HG03457 (cell line): Measurements from ENCODE around the gene PIP4P1.

Source experiments
- ATAC-seq: cut with Tn5 transposase; IDR thresholded peaks from one replicate; pipeline ENCODE4 v1.9.1; 2021; ENCODE audit warnings: moderate number of reproducible peaks; ENCODE audit not compliant: unreplicated experiment

Gene PIP4P1

DNA sequence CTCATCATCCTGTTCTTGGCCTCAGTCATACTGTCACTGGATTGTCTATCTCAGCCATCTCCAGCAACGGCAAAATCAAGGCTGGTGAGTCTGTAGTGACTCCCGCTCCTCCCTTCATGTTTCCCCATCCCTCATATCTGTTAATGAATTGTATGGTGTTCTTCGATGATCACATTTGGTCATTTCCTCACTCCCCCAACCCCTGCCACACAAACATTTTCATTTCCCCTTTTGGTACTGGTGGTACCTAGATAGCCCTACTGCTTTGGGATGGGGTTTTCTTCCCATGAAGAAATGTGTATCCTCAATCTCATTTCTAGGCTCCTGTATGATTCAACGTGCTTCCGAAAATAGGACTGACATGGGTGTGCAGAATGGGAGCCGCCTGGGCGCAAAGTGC lies 22.6 kb downstream of the PIP4P1 start:
- ATAC-seq = no peak

DNA sequence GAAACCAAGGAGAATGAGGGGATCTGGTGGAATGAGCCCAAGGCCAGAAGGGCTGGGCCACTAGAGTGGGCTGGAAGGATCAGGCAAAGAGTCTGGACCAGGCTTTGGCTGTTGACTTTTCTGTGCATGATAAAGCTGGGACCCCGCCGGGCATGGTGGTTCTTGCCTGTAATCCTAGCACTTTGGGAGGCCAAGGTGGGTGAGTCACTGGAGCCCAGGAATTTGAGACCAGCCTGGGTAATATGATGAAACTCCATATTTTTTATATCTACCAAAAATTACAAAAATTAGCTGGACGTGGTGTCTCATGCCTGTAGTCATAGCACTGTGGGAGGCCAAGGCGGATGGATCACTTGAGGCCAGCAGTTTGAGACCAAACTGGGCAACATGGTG lies 24.9 kb downstream of the PIP4P1 start:
- ATAC-seq = no peak

DNA sequence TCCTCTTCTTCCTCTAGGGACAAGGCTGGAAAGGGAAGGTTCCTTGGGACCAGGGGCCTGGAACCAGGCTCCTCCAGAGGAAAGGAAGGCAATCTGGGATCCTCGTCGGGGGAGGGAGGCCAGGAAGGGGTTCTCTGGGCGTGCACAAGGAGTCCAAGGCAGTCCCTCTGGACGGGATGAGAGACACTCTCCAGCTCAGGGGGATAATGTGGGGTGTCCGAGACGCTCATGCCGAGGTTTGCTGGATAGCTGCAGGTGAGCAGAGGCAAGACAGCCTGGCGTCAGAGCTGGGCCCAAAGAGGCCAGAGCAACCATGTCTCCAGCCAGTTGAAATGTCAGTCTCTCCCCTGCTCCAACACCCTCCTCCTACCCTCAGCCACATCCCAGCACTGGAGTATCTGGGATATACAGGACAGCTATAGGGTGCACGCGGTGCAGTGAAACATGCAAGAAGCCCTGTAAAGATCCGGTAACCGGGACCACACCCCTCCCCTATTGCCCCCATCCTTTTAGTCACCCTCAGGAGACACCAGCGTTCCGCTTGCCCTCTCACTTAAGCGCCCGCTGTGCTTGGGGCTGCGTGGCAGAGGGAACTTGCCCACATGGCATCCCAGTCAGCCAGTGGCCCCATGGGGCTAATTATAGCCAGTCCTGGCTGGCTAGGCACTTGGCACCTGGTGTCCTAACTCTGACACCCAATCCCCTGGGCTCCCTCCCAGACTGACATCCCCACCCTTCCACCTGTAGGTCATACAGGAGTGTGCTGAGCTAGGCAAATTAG lies 25.5 kb downstream of the PIP4P1 start, which contains the start of gene KLHL33:
Gene KLHL33 (minus strand): TSS at position 585 of the 781 bp plus-strand sequence. CDS start 355 bp downstream, at position 230.
- ATAC-seq = no peak

DNA sequence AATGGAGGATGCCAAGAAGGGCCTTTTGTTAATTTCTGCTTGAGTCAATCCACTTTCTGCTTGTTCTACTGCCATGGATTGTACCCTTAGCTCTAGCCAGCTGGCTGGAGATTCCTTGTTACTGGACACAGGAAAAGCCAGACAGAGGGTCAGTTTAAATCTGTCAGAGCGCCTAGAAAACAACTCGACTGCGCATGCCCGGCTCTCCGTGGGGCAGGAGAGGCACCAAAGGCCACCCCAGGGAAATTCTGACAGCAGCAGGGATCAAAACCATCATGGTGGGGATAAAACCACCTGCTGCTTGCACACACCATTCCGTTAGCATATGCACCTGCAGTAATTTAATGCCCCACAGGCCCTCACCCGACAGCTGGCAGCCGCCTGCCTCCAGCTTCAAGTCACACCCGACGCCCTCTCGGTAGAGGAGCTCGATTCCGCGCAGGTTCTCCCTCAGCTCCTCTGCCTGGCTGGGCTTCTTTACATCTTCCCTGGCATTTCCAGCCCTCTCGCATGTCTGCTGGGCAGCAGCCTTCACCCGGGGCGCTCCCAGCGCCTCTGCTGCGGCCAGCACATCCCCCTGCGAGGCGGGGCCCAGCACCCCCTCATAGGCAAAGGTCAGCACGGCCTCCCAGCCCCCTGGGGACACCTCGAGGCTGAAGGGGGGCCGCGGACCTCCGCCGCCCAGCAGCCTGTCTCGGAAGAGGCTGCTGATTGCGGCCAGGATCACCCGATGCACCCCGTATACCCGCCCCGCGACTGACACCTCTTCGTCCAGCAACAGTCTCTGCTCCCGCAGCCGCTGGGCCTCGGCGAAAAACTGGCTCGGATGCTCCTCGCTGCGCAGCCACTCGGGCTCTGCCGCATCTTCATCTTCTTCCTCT lies 26.3 kb downstream of the PIP4P1 start:
- ATAC-seq = no peak

DNA sequence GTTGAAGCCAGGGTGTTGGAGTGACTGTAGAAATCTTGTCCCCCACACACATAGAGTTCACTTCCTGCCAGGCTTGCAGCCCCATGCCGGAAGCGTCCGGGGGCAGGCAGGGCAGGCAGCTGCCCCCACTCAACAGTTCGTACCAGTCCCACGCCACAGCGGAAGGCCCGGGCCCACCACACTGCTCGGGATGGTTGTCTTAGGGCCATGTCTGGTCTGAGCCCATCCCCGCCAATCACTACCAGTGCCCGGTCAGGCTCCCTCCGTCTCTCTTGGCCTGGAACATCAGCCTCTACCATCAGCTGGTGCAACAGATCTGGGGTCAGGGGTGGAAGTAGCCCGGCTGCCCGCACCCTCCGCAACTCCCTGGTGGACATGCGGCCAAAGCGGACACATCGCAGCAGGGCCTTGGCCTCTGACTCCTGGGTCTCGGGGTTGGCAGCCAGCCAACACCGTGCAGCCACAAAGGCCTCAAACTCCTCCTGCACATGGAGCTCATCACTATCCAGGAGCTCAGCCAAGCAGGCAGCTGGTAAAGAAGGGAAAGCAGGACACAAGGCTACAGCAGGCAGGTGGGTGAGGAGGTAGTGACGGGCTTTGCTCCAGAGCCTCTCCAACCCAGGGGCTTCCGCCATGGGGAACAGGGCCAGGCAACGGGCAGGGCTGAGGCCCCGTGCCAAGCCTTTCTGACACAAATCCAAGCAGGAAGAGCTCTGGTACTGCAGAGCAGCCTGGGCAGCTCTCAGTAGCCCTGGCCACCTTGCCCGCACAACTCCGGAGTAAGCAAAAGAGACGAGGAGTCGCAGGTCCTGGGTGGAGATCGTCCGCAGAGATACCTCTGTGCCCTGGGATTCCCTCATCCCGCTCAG lies 31.2 kb downstream of the PIP4P1 start:
- no peak for ATAC-seq

DNA sequence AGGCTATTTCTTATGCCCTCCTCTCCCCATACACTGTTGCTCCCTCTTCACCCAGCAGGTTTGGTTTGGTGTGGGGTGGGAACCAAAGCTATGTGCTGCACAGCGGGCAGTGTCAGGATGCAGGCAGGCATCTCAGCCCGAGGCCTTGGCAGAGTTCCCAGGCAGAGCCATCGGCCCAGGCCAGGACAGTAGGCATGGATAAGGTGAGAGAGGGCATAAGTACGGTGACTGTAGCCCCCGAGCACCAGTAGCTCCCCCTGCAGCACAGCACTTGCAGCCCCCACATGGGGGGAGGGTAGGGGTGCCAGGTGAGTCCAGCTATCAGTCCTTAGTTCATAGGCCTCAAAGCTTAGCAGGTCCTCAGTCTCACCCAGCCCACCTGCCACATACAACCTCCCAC lies 32.4 kb downstream of the PIP4P1 start:
- ATAC-seq = no peak

DNA sequence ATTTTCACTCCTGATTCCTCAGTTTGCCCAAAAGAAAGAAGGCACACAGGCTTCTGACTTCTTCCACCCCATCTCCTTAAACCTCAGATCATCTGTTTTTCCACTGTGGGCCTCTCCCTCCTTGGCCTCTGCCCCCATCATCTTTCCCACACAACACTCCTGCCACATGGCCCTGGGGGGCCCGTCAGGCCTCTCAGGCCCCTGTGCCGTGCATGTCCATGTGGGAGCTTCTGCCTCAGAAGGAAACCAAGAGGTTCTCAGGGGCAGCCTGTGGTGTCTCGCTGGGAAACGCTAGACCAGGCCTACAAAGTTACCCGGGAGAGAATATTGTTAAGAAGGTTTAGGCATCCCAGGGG lies 33.2 kb downstream of the PIP4P1 start:
- no peak for ATAC-seq

DNA sequence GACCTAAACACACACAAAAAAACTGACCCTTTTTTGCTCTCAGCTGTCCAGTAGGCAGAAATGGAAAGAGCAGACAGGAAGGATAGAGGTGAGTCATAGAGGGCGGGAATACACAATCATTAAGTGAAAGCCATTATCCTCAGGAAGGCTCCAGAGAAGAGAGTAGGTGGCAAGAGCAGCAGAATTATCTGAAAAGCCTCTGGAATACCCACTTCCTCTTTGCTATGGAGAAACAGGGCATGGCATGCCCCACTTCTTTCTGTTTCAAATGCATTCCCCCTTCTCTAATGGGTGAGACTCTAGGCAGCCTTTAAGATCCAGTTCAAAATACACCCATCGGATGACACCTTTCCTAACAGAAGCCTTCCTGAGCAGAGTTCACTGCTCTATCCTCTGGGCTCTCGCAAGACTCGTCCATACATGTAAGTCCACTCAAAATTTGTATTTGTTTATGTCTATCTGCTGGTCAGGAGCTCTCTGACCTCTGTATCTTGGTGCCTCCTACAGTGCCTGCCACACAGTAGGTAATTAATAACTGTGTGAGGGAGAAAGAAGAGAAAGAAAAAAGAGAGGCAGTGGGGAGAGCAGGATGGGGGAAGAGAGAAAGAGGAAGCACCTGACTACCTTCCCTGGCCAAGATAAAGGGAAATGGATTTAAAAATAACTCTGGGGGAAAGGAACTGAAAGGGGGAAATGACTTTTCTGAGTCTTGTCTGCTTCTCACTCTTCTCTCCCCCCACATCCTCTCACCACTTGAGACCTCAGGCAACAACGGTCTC lies 33.8 kb downstream of the PIP4P1 start:
- ATAC-seq = no peak

DNA sequence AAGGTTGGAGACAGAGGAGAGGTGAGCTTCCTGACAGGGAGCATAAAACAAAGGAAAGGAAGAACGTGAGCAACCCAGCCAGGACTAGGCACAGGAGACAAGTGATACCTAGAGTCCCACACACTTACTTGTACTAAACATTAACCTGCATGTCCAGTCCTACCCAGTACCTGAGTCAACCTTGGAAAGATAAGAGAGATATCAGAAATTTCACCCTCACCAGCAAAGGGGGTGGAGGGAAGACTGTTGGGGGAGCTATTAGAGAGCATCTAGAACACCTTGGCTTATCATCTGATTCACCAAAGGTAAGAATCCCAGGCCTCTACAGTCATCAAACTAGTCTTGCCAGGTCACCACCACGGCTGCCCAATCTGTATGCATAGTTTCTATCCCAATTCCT lies 36.4 kb downstream of the PIP4P1 start:
- ATAC-seq = no peak

DNA sequence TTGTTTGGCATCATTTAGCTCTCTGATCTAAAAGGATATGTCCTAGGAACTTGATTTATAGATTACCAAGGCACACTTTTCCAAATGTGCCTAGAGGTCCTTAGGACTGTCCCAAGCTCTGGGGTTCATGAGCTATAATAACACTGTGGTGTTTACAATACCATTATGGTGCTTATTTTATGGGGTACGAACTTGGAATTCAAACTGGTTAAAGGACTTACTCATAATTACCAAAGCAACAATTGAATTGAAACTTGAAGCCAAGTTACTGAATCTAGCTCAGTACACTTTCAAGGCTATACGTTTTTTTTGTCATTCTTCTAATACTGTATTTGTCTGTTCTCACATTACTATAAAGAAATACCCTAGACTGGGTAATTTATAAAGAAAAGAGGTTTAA lies 38.3 kb downstream of the PIP4P1 start:
- ATAC-seq = no peak

DNA sequence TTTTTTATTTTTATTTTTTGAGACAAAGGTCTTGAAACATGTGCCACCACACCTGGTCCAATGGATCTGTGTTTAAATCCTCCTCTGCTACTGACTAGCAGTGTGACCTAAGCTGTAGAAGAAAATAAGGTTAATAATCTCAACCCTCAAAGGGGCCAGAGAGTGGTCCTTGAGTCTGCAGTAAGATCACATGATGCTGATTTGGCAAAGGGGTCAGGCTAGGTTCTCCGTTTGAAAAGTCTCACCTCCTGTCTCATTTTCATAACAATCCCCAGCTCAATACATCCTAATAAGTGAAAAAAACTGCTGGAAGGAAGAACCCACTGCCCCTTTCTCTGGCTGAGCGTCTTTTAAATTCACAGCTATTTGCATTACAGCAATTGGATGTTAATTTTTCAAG lies 40.0 kb downstream of the PIP4P1 start:
- no peak for ATAC-seq

DNA sequence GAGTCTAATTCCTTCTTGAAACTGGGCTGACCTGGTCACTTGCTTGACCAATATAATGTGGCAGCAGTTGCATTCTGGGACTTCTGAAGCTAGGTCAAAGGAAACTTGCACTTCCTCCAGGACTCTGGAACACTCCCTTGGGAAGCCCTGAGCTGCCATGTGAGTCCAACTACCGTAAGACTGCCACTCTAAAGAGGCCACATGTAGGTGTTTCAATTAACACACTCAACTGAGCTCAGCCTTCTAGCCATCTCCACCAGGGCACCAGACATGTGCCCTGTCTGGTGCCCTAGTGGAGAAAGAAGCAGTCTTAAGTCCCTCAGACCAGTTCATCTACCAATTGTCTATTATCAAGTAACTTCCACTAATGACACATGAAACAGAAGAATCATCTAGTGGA lies 41.8 kb downstream of the PIP4P1 start:
- no peak for ATAC-seq

DNA sequence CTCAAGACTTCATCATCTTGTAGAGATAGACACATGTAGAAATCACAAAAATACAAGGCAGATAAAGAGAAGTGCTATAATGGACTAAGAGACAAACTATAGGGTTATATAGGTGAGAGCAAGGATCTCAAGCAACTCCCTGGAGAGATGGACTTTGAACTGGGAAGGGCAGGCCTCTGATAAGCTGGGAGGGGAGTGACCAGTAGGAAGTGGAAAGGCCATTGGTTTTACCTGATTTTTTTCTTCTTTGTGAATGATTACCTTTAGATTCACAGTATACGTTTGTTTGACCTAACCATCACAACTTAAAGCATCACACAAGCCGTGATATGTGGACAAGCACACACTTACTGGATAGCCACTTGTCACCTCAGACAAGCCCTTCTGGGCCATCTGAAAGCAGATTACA lies 42.7 kb downstream of the PIP4P1 start:
- ATAC-seq = no peak

DNA sequence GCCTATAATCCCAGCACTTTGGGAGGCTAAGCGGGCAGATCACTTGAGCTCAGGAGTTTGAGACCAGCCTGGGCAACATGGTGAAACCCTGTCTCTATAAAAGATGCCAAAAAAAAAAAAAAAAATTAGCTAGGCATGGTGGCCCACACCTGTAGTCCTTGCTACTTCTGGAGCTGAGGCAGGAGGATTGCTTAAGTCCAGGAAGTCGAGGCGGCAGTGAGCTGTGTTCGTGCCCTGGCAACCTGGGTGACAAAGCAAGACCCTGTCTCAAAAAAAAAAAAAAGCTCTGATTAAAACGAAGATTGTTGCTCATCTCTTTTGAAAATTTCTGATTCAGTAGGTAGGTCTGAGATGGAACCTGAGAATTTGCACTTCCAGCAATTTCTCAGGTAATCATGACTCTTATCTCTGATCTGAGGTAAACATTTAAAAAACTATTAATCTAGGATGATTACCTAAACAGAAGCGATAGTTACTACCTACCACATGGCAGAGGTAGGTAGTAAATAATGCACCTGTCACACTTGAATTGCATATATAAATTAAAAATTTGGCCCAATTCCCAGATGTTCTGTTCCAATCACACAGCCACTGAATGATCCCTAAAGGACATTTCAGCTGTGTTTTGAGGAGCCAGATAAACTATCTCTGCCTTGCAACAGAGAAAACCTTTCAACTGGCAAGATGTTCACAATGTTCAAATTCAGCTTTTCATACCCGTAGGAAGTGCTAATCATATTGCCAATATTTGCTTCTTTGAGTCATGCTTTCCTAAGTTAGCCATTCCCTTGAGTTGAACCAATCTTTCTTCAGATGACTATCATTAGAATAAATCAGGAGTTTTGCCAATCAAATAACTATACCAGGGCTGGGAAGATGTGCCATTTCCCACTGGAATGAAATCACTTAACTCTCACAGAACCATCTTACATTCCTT lies 43.7 kb downstream of the PIP4P1 start:
- no peak for ATAC-seq

DNA sequence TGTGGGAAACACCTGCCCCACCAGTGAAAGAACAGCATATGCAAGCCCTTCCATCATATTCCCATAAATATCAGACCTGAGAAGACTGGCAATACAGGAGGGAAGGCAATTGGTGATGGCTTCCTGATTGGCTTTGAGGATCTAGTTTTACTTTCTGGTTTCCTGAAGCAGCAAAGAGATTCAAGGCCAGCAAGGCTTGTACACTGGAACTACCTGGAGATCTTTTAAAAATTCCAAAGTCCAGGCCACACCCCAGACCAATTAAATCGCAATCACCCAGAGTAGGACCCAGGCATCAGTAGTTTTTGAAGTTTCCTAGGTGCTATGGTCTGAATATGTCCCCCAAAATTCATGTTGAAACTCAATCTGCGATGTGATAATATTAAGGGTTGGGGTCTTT lies 45.0 kb downstream of the PIP4P1 start:
- ATAC-seq = no peak

DNA sequence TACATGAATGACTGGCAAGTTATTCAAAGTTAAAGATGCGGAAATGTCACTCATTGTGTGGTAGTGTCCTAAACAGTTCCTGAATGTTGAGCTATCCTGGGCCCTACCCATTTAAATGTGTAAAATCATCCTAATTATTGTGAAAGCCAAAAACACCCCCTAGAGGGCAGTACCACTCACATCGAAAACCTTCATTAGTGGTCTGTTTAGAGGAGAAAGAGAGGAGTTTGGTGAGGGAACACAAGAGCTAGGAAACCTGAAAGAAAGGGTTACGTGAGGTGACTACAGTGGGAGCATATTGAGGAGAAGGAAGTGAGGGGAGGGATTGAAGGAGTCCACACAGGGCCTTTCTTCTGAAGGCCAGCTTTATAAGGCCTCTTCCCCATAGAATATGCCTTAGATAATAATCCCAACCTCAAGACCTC lies 45.4 kb downstream of the PIP4P1 start:
- ATAC-seq = no peak

DNA sequence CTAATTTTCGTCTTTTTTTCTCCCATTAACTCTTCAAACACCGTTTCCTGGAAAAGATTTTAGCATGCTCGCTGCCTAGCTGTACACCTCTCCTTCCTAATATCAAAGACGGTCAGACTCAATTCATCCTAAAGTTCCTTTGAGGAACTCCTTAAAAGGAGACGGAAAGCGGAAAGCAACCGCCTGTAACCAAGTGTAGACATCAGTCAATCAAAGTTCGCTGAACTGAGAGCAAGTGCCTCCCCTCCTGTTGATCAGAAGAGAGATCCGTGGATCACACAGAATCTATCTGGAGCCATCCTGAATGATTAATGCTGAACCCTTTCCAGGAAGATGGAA lies 47.5 kb downstream of the PIP4P1 start:
- ATAC-seq = peak; percentile 38

DNA sequence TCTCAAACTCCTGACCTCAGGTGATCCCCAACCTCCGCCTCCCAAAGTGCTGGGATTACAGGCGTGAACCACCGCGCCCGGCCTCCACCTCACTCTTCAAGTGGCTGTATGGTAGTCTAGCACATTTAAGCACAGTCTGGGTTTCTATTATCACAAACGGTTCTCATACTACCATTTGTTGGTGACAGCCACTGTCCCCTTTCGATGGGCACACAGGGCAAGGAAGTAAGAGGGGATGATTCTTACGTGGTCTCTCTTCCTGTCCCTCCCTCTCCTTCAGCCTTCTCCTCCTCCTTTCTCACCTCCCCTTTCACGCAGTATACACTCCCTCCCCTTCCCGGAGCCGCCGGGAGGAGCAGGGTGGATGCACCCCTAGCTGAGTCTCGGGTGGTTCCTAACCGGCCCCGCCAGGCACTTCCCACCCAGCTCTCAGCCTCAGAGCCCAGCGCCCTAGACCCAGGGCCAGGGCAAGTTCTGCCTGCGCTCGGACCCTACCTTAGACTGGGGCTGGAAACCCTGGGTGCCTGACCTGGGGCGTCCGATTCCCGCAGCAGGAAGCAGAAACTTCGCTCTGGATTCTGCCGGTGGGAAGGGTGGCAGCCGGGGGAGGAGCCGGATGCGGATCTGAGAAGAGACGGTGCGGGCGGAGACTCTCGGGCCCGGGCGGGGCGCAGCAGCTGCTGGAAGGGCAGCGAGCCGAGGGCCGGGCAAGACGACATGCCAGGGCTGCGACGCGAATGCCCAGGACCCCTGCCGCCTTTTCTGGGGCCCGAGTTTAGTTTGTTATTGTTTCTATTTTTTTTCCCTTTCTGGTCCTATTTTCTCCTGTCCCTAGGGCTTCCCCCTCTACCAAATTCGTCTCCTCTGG lies 48.1 kb downstream of the PIP4P1 start, which contains the start of gene TEP1:
Gene TEP1 (minus strand): TSS at position 626 of the 868 bp plus-strand sequence. CDS start 5,062 bp downstream, outside the sequence.
- ATAC-seq = peak; percentile 58
